ENCODE data around the gene CYS1. TPM values are rescaled to one million over a fixed set of nuclear protein-coding genes. Genes with fewer than 3 reads are reported as not detected.

The CYS1 gene
- total and polyA plus RNA-seq, 2 of the 8 experiments (the other 6 are each of a cell fraction or from before 2014, with no cell fraction given) = 0.09 to 0.13 TPM

GRCh38 chr2:10034333-10035052, 45.7 kb downstream of the CYS1 start:
- H2BK12ac ChIP-seq (ENCODE audit: low read depth, low read length) = no peak overlapping the region
- 91% methylated on average over 12 of the region's 12 CpGs; no CpG with 5 or more reads in 1 of the 2 experiments for WGBS, 2 experiments (ENCODE audit: extremely low coverage in 1 of 2, insufficient coverage in 1 of 2, insufficient read length in 1 of 2, insufficient replicate concordance in 2 of 2, low coverage in 1 of 2, low lambda C conversion rate in 2 of 2, missing lambda C conversion rate in 1 of 2)
- H3K4ac ChIP-seq (replicated peaks; ENCODE audit: insufficient read length, low read depth, low read length) = no peak overlapping the region
- H3K23ac ChIP-seq (ENCODE audit: insufficient read length) = no peak overlapping the region
- no peaks in the 10 kb centered on the region for H3K36me3 ChIP-seq (ENCODE audit: control insufficient read depth in 2 of 4, insufficient read depth in 4 of 4, low read length in 3 of 4)
- POLR2A ChIA-PET (ENCODE audit: partially characterized antibody) = interaction anchor here (0.8 to 2.9 kb wide), 2 partner anchors 9 to 18 kb away, joined by 3 to 19 read pairs; partner anchors contain the start of gene KLF11
- H2BK5ac ChIP-seq (ENCODE audit: low read depth, low read length) = no peak overlapping the region
- no peak overlapping the region for H3K27ac ChIP-seq (ENCODE audit: low read depth, low read length)
- FAIRE-seq = no peak
- H2BK20ac ChIP-seq (ENCODE audit: low read length) = no peak overlapping the region
- H3K27me3 ChIP-seq (replicated peaks in 1 of 4; ENCODE audit: control insufficient read depth in 3 of 4, extremely low read depth in 1 of 4, insufficient read depth in 3 of 4, low read length in 3 of 4) = no peaks in the 10 kb centered on the region; a peak in 1 of 7 replicates
- H2AFZ ChIP-seq (ENCODE audit: low read length) = no peak overlapping the region
- H3K9ac ChIP-seq (replicated peaks in 1 of 4; ENCODE audit: extremely low read depth in 1 of 4, low read depth in 3 of 4, low read length in 3 of 4) = no peak overlapping the region
- CTCF ChIA-PET (ENCODE audit: partially characterized antibody) = interaction anchor here (0.9 to 7.5 kb wide), 8 partner anchors 12 to 271 kb away, joined by 3 to 46 read pairs (median 5); no protein-coding TSS in a partner anchor
- H2BK120ac ChIP-seq (replicated peaks; ENCODE audit: low read depth, low read length) = no peak overlapping the region
- no peak for TF ChIP-seq TEAD4 (IDR thresholded peaks at IDR 0.05; ENCODE audit: low read depth, low read length)
- DNase-seq (ENCODE audit: low read depth in 1 of 2, low spot score in 2 of 2) = no peak
- H3K79me1 ChIP-seq (ENCODE audit: low read depth, low read length) = no peaks in the 10 kb centered on the region
- no peaks in the 10 kb centered on the region for H3K9me3 ChIP-seq (ENCODE audit: insufficient read depth in 2 of 2, low read depth in 1 of 2, low read length in 1 of 2)
- no peak overlapping the region for H3K4me2 ChIP-seq (ENCODE audit: insufficient read depth in 1 of 2, low read depth in 2 of 2, low read length in 2 of 2)
- H4K20me1 ChIP-seq (replicated peaks in 1 of 2; ENCODE audit: control insufficient read depth in 1 of 2, insufficient read depth in 2 of 2, low read length in 2 of 2) = no peaks in the 10 kb centered on the region
- H4K8ac ChIP-seq (ENCODE audit: extremely low read depth, insufficient read depth, low read length) = no peak overlapping the region
- peaks cover 0 to 5% (median 1%) of the 10 kb centered on the region in 4 experiments; a peak in 3 of 7 replicates for H3K4me1 ChIP-seq (replicated peaks in 1 of 4; ENCODE audit: control insufficient read depth in 3 of 4, insufficient read depth in 4 of 4, low read length in 3 of 4)
- no peaks in the 10 kb centered on the region for H3K79me2 ChIP-seq (ENCODE audit: control insufficient read depth in 1 of 2, insufficient read depth in 2 of 2, low read length in 2 of 2)
- no peaks in the 10 kb centered on the region for H3K23me2 ChIP-seq (ENCODE audit: low read depth, low read length)
- no peak overlapping the region for H4K5ac ChIP-seq (ENCODE audit: insufficient read length, low read depth, low read length)
- H4K91ac ChIP-seq (replicated peaks; ENCODE audit: insufficient read length, low read length) = no peak overlapping the region
- H3K14ac ChIP-seq (ENCODE audit: insufficient read length) = no peak overlapping the region
- no peak overlapping the region for H3K4me3 ChIP-seq (ENCODE audit: extremely low read depth in 1 of 4, insufficient read depth in 2 of 4, low read depth in 3 of 4, low read length in 4 of 4)
- H3K18ac ChIP-seq (ENCODE audit: extremely low read depth, low read length) = no peak overlapping the region
- H2AK5ac ChIP-seq (ENCODE audit: low read depth, low read length) = no peak overlapping the region
- H3K56ac ChIP-seq (replicated peaks; ENCODE audit: insufficient read length, low read depth, low read length) = no peak overlapping the region
- H2BK15ac ChIP-seq (ENCODE audit: low read length) = no peak overlapping the region

Measured in H1 (cell line).